DMS 273 treated with DMSO at 0.1 percent for 48 hours (cell line): ENCODE data around the gene TMEM50B.
"Not testable (repeated sequence)": the region's sequence is repeated elsewhere in the genome, so short reads cannot be mapped to it uniquely, and the experiment has no call there.

Experiments
- DNase-seq: peaks from one replicate; lab custom pipeline; 2025; lab: John Stamatoyannopoulos, UW

TMEM50B gene

GRCh38 chr21:33478182-33478581 lies 1.6 kb downstream of the TMEM50B start:
- DNase-seq: no peak

GRCh38 chr21:33477066-33477465 lies 2.7 kb downstream of the TMEM50B start:
- DNase-seq: no peak

DNA sequence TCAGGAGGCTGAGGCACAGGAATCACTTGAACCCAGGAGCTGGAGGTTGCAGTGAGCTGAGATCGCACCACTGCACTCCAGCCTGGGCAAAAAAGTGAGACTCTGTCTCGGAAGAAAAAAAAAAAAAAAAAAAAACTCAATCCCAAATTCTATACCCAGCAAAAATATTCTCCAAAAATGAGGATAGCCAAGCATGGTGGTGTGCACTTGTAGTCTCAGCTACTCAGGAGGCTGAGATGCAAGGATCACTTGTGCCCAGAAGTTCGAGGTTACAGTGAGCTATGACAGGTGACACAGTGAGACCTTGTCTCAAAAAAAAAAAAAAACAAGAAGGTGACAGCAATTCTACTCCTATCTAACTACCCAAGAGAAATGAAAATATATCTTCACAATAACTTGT lies 6.4 kb downstream of the TMEM50B start:
- DNase-seq: no peak

- DNase-seq: no peak
Measured at GRCh38 chr21:33470701-33471100, 9.1 kb downstream of the TMEM50B start.

- DNase-seq: not testable (repeated sequence)
Measured at GRCh38 chr21:33469183-33469582, 10.6 kb downstream of the TMEM50B start.

GRCh38 chr21:33461538-33462250 lies 18.1 kb downstream of the TMEM50B start:
- DNase-seq: no peak

GRCh38 chr21:33458861-33459260 lies 20.9 kb downstream of the TMEM50B start:
- no peak for DNase-seq

GRCh38 chr21:33455686-33456446 lies 23.9 kb downstream of the TMEM50B start:
- no peak for DNase-seq

- no peak for DNase-seq
Measured at GRCh38 chr21:33452362-33452761, 27.4 kb downstream of the TMEM50B start.

DNA sequence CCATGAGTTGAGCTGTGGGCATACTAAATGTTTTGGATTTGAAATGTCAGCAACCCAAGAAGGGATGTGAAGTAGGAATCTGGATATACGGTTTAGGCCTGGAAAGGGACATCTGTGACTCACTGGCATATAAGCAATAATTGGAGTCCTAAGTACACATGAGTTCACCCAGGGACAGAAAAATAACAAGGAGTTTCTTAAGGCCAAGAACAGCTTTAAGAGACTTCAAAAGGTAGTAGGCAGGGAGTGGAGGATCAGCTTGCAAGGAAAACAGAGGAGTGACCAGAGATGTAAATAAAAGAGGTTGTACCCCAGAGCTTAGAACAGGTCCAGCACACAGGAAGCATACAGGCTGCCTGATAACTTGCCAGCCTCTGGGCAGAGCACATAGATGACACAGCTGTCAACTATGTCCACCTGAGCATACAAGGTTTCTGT lies 28.1 kb downstream of the TMEM50B start:
- no peak for DNase-seq

DNA sequence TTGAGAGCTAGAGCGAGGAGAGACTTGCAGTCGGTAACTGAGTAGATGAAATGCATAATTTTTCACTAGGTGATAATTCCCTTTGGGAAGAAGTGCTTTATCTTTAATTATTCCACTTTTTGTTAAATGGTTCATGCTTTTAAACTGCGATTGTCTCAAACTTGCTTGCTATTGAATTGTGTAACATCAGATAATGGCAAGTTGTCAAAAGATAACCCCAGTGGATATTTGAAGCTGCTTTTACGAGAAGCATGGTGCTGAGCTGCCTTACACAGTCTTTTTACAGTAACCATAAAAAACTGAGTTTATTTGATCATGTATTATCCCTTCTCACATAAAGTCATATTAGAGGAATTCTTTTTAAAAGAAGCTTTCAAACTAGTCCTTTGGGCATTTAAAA lies 30.2 kb downstream of the TMEM50B start:
- DNase-seq: no peak

DNA sequence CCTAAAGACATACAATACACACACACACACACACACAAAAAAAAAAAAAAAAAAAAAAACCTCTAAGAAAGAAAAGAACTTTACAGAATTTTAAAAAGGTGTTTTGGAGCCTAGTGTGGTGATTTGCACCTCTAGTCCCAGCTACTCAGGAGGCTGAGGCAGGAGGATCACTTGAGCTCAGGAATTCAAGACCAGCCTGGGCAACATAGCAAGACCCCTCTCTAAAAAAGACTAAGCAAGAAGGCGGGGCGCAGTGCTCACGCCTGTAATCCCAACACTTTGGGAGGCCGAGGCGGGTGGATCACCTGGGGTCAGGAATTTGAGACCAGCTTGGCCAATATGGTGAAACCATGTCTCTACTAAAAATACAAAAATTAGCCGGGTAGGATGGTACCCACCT lies 33.2 kb downstream of the TMEM50B start:
- DNase-seq: not testable (repeated sequence)

DNA sequence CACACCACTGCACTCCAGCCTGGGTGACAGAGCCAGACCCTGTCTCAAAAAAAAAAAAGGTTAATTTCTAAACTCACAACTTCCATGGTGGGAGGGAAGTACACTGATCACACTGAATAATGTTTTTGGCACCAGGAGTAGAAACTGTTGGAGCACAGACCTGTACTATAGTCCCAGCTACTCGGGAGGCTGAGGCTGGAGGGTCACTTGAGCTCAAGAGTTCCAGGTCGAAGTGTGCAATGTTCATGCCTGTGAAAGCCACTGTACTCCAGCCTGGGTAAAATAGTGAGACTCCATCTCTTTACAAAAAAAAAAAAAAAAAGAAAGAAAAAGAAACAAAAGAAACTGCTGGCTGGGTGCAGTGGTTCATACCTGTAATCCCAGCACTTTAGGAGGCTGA lies 35.3 kb downstream of the TMEM50B start:
- no peak for DNase-seq

DNA sequence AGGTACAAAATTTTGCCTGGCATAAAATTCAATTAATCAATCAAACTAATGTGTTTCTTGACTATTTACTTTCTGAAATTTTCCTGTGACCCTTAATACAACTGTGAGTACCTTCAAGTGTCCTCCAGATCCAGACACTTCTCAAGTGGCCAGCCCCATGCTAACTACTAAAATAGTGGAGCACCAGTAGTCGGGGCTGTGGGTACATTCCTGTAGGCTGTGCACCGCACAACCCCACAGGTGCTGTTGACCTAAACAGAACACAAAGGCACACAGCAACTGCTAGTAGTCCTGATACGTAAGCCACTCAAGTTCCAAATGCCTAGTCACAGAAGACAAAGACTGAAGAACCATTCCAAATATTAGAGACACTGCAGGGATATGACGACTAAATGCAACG lies 36.6 kb downstream of the TMEM50B start:
- DNase-seq: no peak

GRCh38 chr21:33441489-33442477 lies 38.0 kb downstream of the TMEM50B start:
- DNase-seq: no peak

- DNase-seq: no peak
Measured at GRCh38 chr21:33437140-33437539, 42.6 kb downstream of the TMEM50B start.

DNA sequence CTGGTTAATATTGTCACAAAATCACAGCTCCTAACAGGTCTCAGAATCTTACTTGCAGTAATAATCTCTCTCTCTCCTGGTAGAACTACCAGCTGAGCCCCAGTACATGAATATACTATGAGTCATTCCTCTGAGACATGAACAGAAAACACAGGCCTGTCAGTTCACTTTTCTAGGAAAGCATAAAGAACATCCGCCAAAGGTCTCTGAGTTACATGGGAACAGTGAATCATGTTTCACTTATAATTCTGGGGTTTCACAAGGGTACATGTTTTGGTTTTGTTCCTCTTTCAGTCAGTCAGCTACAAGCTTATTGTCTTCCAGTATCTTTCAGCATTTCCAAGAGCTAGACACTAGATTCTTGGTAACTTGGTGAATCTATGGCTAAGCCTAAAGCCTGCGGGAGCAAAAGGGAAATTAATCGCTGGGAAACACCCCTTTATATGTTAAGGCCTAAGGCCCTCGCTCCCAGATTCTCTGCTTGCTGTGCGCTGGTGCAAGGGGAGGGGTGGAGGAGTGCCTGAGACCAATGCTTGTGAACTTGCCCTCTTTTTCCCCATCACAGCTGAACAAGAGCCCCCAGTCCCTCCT lies 44.9 kb downstream of the TMEM50B start:
- DNase-seq: no peak

GRCh38 chr21:33433425-33434114 lies 46.2 kb downstream of the TMEM50B start:
- DNase-seq: no peak

GRCh38 chr21:33433001-33433400 lies 46.8 kb downstream of the TMEM50B start:
- no peak for DNase-seq

- no peak for DNase-seq
Measured at GRCh38 chr21:33432496-33432895, 47.3 kb downstream of the TMEM50B start.

DNA sequence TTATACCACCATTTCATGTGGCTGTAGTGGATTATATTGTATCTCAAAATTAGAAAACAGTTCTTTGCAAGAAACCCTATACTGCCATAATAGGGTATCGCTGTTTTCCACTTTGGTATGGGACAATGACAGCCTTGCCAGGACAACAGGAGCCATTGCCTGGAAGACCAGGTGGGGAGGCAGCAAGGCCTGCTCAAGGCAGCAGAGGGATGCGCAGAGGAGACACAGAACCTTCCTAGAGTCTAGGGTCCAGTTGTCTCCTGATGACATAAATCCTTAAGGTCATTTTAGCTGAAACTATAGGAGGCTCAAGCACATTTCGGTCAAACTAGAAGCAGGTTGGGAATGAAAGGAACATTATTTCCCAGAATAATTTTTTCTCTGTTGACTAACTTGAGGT lies 48.9 kb downstream of the TMEM50B start:
- no peak for DNase-seq
